PFSK-1 (cell line): ENCODE measurements around the gene AP2A2.

ENCODE experiments used
- FOXP2 ChIP-seq: optimal IDR thresholded peaks from 2 replicates; pipeline ENCODE3; 2011; ENCODE audit warnings: borderline replicate concordance, control low read depth, inconsistent platforms; ENCODE audit not compliant: insufficient read depth; ENCODE audit errors: extremely low read length, extremely low read depth
- POLR2AphosphoS5 ChIP-seq: IDR thresholded peaks from 2 replicates; pipeline ENCODE4 v1.6.1; 2012; ENCODE audit warnings: low read depth, mild to moderate bottlenecking, control low read depth, low read length, moderate library complexity
- REST ChIP-seq, 2 experiments: IDR thresholded peaks; 2 replicates each; pipeline versions ENCODE4 v1.6.1 to v1.8.0; 2011 to 2012; ENCODE audit warnings: low read depth in 2 of 2, low read length in 2 of 2, control low read depth in 1 of 2, inconsistent platforms in 1 of 2, mild to moderate bottlenecking in 1 of 2, moderate library complexity in 1 of 2; ENCODE audit not compliant: insufficient read depth in 1 of 2
- SIN3A ChIP-seq: IDR thresholded peaks from 2 replicates; pipeline ENCODE4 v1.6.1; 2012; ENCODE audit warnings: mild to moderate bottlenecking, low read length, moderate library complexity, borderline replicate concordance; ENCODE audit not compliant: insufficient read depth
- TAF1 ChIP-seq: IDR thresholded peaks from 2 replicates; pipeline ENCODE4 v1.6.1; 2012; ENCODE audit warnings: low read length, control low read depth, borderline replicate concordance; ENCODE audit not compliant: insufficient read depth

AP2A2 gene

GRCh38 chr11:1017269-1018005 is 91.8 kb downstream of the AP2A2 start:
- TF ChIP-seq POLR2AphosphoS5 (no peak), REST (IDR thresholded peaks at IDR 0.05; ENCODE audit: insufficient read depth in 1 of 2, low read depth in 2 of 2, low read length in 2 of 2) (no peak), FOXP2 (no peak), TAF1 (no peak), SIN3A (no peak)

GRCh38 chr11:1018091-1018490 is 92.4 kb downstream of the AP2A2 start:
- TF ChIP-seq FOXP2 (no peak), REST (IDR thresholded peaks at IDR 0.05; ENCODE audit: insufficient read depth in 1 of 2, low read depth in 2 of 2, low read length in 2 of 2) (no peak), POLR2AphosphoS5 (no peak), SIN3A (no peak), TAF1 (no peak)

GRCh38 chr11:1019321-1019910 is 93.7 kb downstream of the AP2A2 start:
- TF ChIP-seq TAF1 (no peak), POLR2AphosphoS5 (no peak), FOXP2 (no peak), REST (IDR thresholded peaks at IDR 0.05; ENCODE audit: insufficient read depth in 1 of 2, low read depth in 2 of 2, low read length in 2 of 2) (no peak), SIN3A (no peak)

DNA sequence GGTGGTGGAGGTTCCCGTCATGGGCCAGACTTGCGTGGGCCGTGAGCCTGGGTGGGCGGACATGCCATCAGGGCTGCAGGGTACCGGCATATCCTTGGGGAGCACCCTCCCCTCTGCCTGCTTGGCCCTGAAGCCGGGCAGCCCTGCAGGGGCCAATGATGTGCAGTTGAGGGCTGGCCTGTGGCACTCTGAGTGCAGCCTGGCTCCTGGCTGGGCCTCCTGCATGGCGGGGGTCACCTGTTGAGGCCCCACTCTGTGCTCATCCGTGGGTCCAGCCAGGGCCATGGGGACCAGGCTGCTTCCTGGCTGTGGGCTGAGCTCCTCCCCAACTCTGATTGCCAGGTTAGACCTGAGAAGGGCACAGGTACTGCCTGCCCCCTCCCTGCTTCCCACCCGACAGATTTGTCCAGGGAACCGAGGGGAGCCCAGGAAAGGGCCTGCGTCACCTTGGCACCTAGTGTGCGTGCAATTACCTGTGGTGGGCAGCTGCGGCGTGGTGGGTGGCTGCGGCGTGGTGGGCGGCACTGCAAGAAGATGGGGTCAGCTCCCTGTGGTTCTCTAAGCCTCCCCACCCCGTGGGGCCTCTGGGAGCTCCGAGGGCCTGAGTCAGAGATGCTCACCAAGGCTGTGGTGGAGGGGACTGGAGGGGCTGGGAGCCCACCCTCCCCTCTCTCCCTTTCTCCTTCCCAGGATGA is 94.7 kb downstream of the AP2A2 start:
- TF ChIP-seq TAF1 (no peak), SIN3A (no peak), POLR2AphosphoS5 (no peak), REST (IDR thresholded peaks at IDR 0.05; ENCODE audit: insufficient read depth in 1 of 2, low read depth in 2 of 2, low read length in 2 of 2) (no peak), FOXP2 (no peak)
